H1 (cell line): ENCODE measurements around the gene RPGR. TPM values are rescaled to one million over a fixed set of nuclear protein-coding genes. Genes with fewer than 3 reads are reported as not detected.

Experiments
- CTCF ChIA-PET: fragments of 300-600 bp; sonication (Branson Sonifier 250); formaldehyde crosslinking; loops from one replicate; lab custom pipeline; 2021; ENCODE audit not compliant: partially characterized antibody; lab: Charles Lee
- POLR2A ChIA-PET: fragments of 300-600 bp; sonication (Branson Sonifier 250); formaldehyde crosslinking; loops from one replicate; lab custom pipeline; 2021; ENCODE audit warnings: inconsistent platforms; ENCODE audit not compliant: partially characterized antibody; lab: Charles Lee
- DNase-seq, 2 experiments: peaks; one replicate each; pipeline versions ENCODE4 v3.0.0 to v3.0.0-alpha.2; 2010 to 2022; ENCODE audit warnings: low spot score in 2 of 2, low read depth in 1 of 2, mixed read lengths in 1 of 2
- FAIRE-seq: peaks from 2 replicates; lab custom pipeline; 2011; peaks lifted over from hg19 to GRCh38; lab: Jason Lieb, UNC
- H2AFZ ChIP-seq: 2 replicates; pipeline ENCODE4 v1.8.1; 2012; ENCODE audit warnings: low read length, inconsistent platforms
- H2AK5ac ChIP-seq: 2 replicates; pipeline ENCODE4 v1.6.1; 2013; ENCODE audit warnings: low read depth, low read length
- H2BK120ac ChIP-seq: replicated peaks from 2 replicates; pipeline ENCODE3; 2013; ENCODE audit warnings: low read depth, low read length, inconsistent platforms
- H2BK12ac ChIP-seq: 2 replicates; pipeline ENCODE4 v1.6.1; 2013; ENCODE audit warnings: low read depth, low read length
- H2BK15ac ChIP-seq: 2 replicates; pipeline ENCODE4 v1.6.1; 2013; ENCODE audit warnings: low read length
- H2BK20ac ChIP-seq: 2 replicates; pipeline ENCODE4 v1.6.1; 2013; ENCODE audit warnings: low read length
- H2BK5ac ChIP-seq: 2 replicates; pipeline ENCODE4 v1.6.1; 2013; ENCODE audit warnings: low read depth, low read length
- H3K14ac ChIP-seq: 2 replicates; pipeline ENCODE4 v1.6.1; 2013; ENCODE audit warnings: inconsistent platforms; ENCODE audit not compliant: insufficient read length
- H3K18ac ChIP-seq: 2 replicates; pipeline ENCODE4 v1.6.1; 2013; ENCODE audit warnings: low read length; ENCODE audit errors: extremely low read depth
- H3K23ac ChIP-seq: 2 replicates; pipeline ENCODE4 v1.6.1; 2013; ENCODE audit warnings: inconsistent platforms; ENCODE audit not compliant: insufficient read length
- H3K23me2 ChIP-seq: 2 replicates; pipeline ENCODE4 v1.6.1; 2013; ENCODE audit warnings: low read depth, low read length
- H3K27ac ChIP-seq: 2 replicates; pipeline ENCODE4 v1.6.1; 2011; ENCODE audit warnings: low read depth, low read length, inconsistent platforms
- H3K27me3 ChIP-seq, 4 experiments: replicated peaks in 1 of 4; 1 replicate in 1 of 4; 2 replicates in 3 of 4; pipeline versions ENCODE4 v1.6.1 to v1.8.1; 2011 to 2013; ENCODE audit warnings: low read length in 3 of 4, mild to moderate bottlenecking in 3 of 4, inconsistent platforms in 2 of 4, mixed read lengths in 2 of 4, moderate library complexity in 1 of 4; ENCODE audit not compliant: control insufficient read depth in 3 of 4, insufficient read depth in 3 of 4; ENCODE audit errors: extremely low read depth in 1 of 4
- H3K36me3 ChIP-seq, 4 experiments: 2 replicates each; pipeline versions ENCODE4 v1.6.1 to v1.8.1; 2011 to 2013; ENCODE audit warnings: mild to moderate bottlenecking in 4 of 4, low read length in 3 of 4, moderate library complexity in 2 of 4, control low read depth in 1 of 4, inconsistent platforms in 1 of 4; ENCODE audit not compliant: insufficient read depth in 4 of 4, control insufficient read depth in 2 of 4
- H3K4ac ChIP-seq: replicated peaks from 2 replicates; pipeline ENCODE3; 2013; ENCODE audit warnings: low read length, low read depth, mixed read lengths, inconsistent platforms; ENCODE audit not compliant: insufficient read length
- H3K4me1 ChIP-seq, 4 experiments: replicated peaks in 1 of 4; 1 replicate in 1 of 4; 2 replicates in 3 of 4; pipeline versions ENCODE4 v1.6.1 to v1.8.1; 2011 to 2013; ENCODE audit warnings: low read length in 3 of 4, inconsistent platforms in 2 of 4, mixed read lengths in 1 of 4; ENCODE audit not compliant: insufficient read depth in 4 of 4, control insufficient read depth in 3 of 4
- H3K4me2 ChIP-seq, 2 experiments: 2 replicates each; pipeline versions ENCODE4 v1.6.1 to v1.8.1; 2011 to 2013; ENCODE audit warnings: low read depth in 2 of 2, low read length in 2 of 2, control low read depth in 1 of 2, inconsistent platforms in 1 of 2, mild to moderate bottlenecking in 1 of 2; ENCODE audit not compliant: insufficient read depth in 1 of 2
- H3K4me3 ChIP-seq, 4 experiments: fragments of 200-600, 300-600 bp in 1 of 4; sonication (generic), shearing (Covaris generic), sonication (Bioruptor Twin) in 1 of 4; 2 replicates each; pipeline versions ENCODE4 v1.5.1 to v1.8.1; 2011 to 2016; ENCODE audit warnings: low read length in 4 of 4, low read depth in 3 of 4, control low read depth in 2 of 4, inconsistent platforms in 2 of 4, mild to moderate bottlenecking in 2 of 4, mixed read lengths in 1 of 4, moderate library complexity in 1 of 4; ENCODE audit not compliant: insufficient read depth in 2 of 4; ENCODE audit errors: extremely low read depth in 1 of 4
- H3K56ac ChIP-seq: replicated peaks from 2 replicates; pipeline ENCODE3; 2013; ENCODE audit warnings: low read depth, mild to moderate bottlenecking, mixed read lengths, low read length, inconsistent platforms; ENCODE audit not compliant: insufficient read length
- H3K79me1 ChIP-seq: 2 replicates; pipeline ENCODE4 v1.6.1; 2013; ENCODE audit warnings: low read depth, low read length, control low read depth
- H3K79me2 ChIP-seq, 2 experiments: 2 replicates each; pipeline versions ENCODE4 v1.6.1 to v1.8.1; 2012 to 2013; ENCODE audit warnings: low read length in 2 of 2, mild to moderate bottlenecking in 2 of 2, inconsistent platforms in 1 of 2; ENCODE audit not compliant: insufficient read depth in 2 of 2, control insufficient read depth in 1 of 2
- H3K9ac ChIP-seq, 4 experiments: replicated peaks in 1 of 4; 1 replicate in 1 of 4; 2 replicates in 3 of 4; pipeline versions ENCODE4 v1.6.1 to v1.8.1; 2011 to 2013; ENCODE audit warnings: low read depth in 3 of 4, low read length in 3 of 4, control low read depth in 2 of 4, mild to moderate bottlenecking in 2 of 4, moderate library complexity in 2 of 4, inconsistent platforms in 1 of 4; ENCODE audit errors: extremely low read depth in 1 of 4
- H3K9me3 ChIP-seq, 2 experiments: 2 replicates each; pipeline versions ENCODE4 v1.6.1 to v1.8.1; 2012 to 2013; ENCODE audit warnings: mild to moderate bottlenecking in 2 of 2, moderate library complexity in 2 of 2, control low read depth in 1 of 2, inconsistent platforms in 1 of 2, low read depth in 1 of 2, low read length in 1 of 2, mixed read lengths in 1 of 2; ENCODE audit not compliant: insufficient read depth in 2 of 2
- H4K20me1 ChIP-seq, 2 experiments: replicated peaks in 1 of 2; 2 replicates each; pipeline versions ENCODE3 to v1.8.1; 2011 to 2013; ENCODE audit warnings: inconsistent platforms in 2 of 2, low read length in 2 of 2, mild to moderate bottlenecking in 1 of 2; ENCODE audit not compliant: insufficient read depth in 2 of 2, control insufficient read depth in 1 of 2
- H4K5ac ChIP-seq: 2 replicates; pipeline ENCODE4 v1.6.1; 2013; ENCODE audit warnings: low read length, low read depth, mixed read lengths, inconsistent platforms; ENCODE audit not compliant: insufficient read length
- H4K8ac ChIP-seq: 2 replicates; pipeline ENCODE4 v1.8.0; 2013; ENCODE audit warnings: mild to moderate bottlenecking, moderate library complexity, low read length, inconsistent platforms; ENCODE audit not compliant: insufficient read depth; ENCODE audit errors: extremely low read depth
- H4K91ac ChIP-seq: replicated peaks from 2 replicates; pipeline ENCODE3; 2013; ENCODE audit warnings: low read length, mixed read lengths, inconsistent platforms; ENCODE audit not compliant: insufficient read length
- CHD2 ChIP-seq: IDR thresholded peaks from 2 replicates; pipeline ENCODE4 v1.6.1; 2012; ENCODE audit warnings: low read length, improper control_type of control experiment
- CTBP2 ChIP-seq: IDR thresholded peaks from 2 replicates; pipeline ENCODE4 v1.7.0; 2011; ENCODE audit warnings: borderline replicate concordance, mild to moderate bottlenecking, moderate library complexity, mixed read lengths, low read length; ENCODE audit not compliant: insufficient read depth, insufficient read length
- EGR1 ChIP-seq: IDR thresholded peaks from 2 replicates; pipeline ENCODE4 v1.6.1; 2011; ENCODE audit warnings: low read depth, low read length, borderline replicate concordance
- FOSL1 ChIP-seq: IDR thresholded peaks from 2 replicates; pipeline ENCODE4 v1.6.1; 2011; ENCODE audit warnings: mild to moderate bottlenecking, low read depth, low read length, moderate library complexity; ENCODE audit not compliant: insufficient read depth
- GABPA ChIP-seq: IDR thresholded peaks from 2 replicates; pipeline ENCODE4 v1.6.1; 2011; ENCODE audit warnings: mild to moderate bottlenecking, low read length, moderate library complexity, borderline replicate concordance; ENCODE audit not compliant: insufficient read depth
- KDM1A ChIP-seq: fragments of 200-600, 300-600 bp; sonication (generic); IDR thresholded peaks from 2 replicates; pipeline ENCODE4 v1.7.1; 2016; ENCODE audit warnings: mild to moderate bottlenecking, low read length, borderline replicate concordance
- POLR2A ChIP-seq, 2 experiments: IDR thresholded peaks; 1 replicate in 1 of 2; 2 replicates in 1 of 2; pipeline ENCODE4 v1.6.1; 2011; ENCODE audit warnings: low read depth in 2 of 2, low read length in 2 of 2, mild to moderate bottlenecking in 2 of 2; ENCODE audit errors: control extremely low read depth in 1 of 2
- RBBP5 ChIP-seq: IDR thresholded peaks from 2 replicates; pipeline ENCODE4 v1.7.1; 2012; ENCODE audit warnings: low read depth, mild to moderate bottlenecking, inconsistent platforms, low read length, moderate library complexity, borderline replicate concordance
- RXRA ChIP-seq: IDR thresholded peaks from 2 replicates; pipeline ENCODE4 v1.6.1; 2011; ENCODE audit warnings: low read depth, mild to moderate bottlenecking, low read length, moderate library complexity; ENCODE audit not compliant: insufficient read depth
- SP2 ChIP-seq: IDR thresholded peaks from 2 replicates; pipeline ENCODE4 v1.6.1; 2012; ENCODE audit warnings: mild to moderate bottlenecking, low read length, inconsistent platforms
- WGBS, 2 experiments: shearing (Covaris generic) in 1 of 2; methylation state at CpG; one replicate each; pipeline versions ENCODE4 v1.1.6 to v1.1.7; 2013 to 2015; ENCODE audit warnings: low lambda C conversion rate in 2 of 2, mixed read lengths in 2 of 2, inconsistent platforms in 1 of 2, low coverage in 1 of 2, missing lambda C conversion rate in 1 of 2; ENCODE audit not compliant: insufficient replicate concordance in 2 of 2, insufficient coverage in 1 of 2, insufficient read length in 1 of 2; ENCODE audit errors: extremely low coverage in 1 of 2, missing lambda C conversion rate in 1 of 2; 5-methylcytosine and 5-hydroxymethylcytosine counted together
- polyA plus RNA-seq, 7 experiments: library from polyadenylated mRNA; depleted of rRNA in 3 of 7; stranded (reverse) in 5 of 7; unstranded in 2 of 7; fragments of >200 nt in 5 of 7; fragments of 200-250 nt in 2 of 7; gene quantifications; 1 replicate in 5 of 7; 2 replicates in 1 of 7; 4 replicates in 1 of 7; pipeline versions ENCODE4 v1.2.1 to v1.2.3, GENCODE V29; 2011 to 2013; ENCODE audit warnings: missing spikeins in 2 of 7, mixed read lengths in 2 of 7
- total RNA-seq: library from RNA; stranded (reverse); fragmentation: NEBNext Ultra II Directional; extraction: Animal tissue kit (Norgen Biotek cat#: 25700); gene quantifications from 2 replicates; pipeline ENCODE4 v1.2.1, GENCODE V29; 2021

The RPGR gene
- total and polyA plus RNA-seq, 2 of the 8 experiments (the other 6 are each of a cell fraction or from before 2014, with no cell fraction given), result 1.6 to 10.0 TPM

DNA sequence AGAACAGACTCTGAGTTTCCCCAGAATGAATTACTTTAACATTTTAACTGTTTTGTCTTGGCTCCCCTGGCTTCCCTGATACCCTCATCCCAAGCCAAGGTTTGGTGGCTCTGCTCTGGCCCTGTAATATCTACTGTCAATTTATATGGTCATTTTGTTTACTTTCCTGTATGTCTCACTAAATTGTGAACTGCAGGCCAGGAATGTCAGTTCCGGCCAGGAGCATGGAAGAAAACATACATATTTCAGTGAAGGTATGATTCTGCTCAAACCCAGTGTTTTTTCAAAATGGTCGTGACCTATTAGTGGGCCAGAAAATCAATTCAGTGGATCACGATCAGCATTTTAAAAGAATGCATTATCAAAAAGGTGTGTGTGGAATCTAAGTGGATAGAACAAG lies 1.2 kb downstream of the RPGR start:
- H3K79me1 ChIP-seq, result no peaks in the 10 kb centered on the region
- no peak overlapping the region for H3K27ac ChIP-seq
- no peaks in the 10 kb centered on the region for H3K23me2 ChIP-seq
- no peak for DNase-seq
- H3K23ac ChIP-seq, result no peak overlapping the region
- H2AFZ ChIP-seq, result no peak overlapping the region
- no peak overlapping the region for H2BK120ac ChIP-seq
- H3K4ac ChIP-seq, result no peak overlapping the region
- H2AK5ac ChIP-seq, result no peak overlapping the region
- peak overlapping the region; percentile 62 to 70; a peak in 3 of 4 replicates for H3K4me2 ChIP-seq
- FAIRE-seq, result no peak
- no peak overlapping the region for H3K18ac ChIP-seq
- no peak overlapping the region for H2BK12ac ChIP-seq
- H3K36me3 ChIP-seq, result no peaks in the 10 kb centered on the region
- no peak overlapping the region for H4K91ac ChIP-seq
- H4K20me1 ChIP-seq, result no peaks in the 10 kb centered on the region
- H3K27me3 ChIP-seq, result no peaks in the 10 kb centered on the region
- no peak overlapping the region for H4K5ac ChIP-seq
- WGBS, 2 experiments, result 77% methylated on average over 3 of the region's 3 CpGs; no CpG with 5 or more reads in 1 of the 2 experiments
- CTCF ChIA-PET, result interaction anchor here (1.5 to 2.1 kb wide), 4 partner anchors 18 to 134 kb away, joined by 5 to 9 read pairs (median 6); no protein-coding TSS in a partner anchor
- H3K79me2 ChIP-seq, result peaks cover 0 to 8% of the 10 kb centered on the region in 2 experiments; a peak in 1 of 4 replicates
- H3K56ac ChIP-seq, result no peak overlapping the region
- H2BK5ac ChIP-seq, result no peak overlapping the region
- POLR2A ChIA-PET, result no interaction called here
- no peak overlapping the region for H3K14ac ChIP-seq
- H3K4me1 ChIP-seq, result no peaks in the 10 kb centered on the region; a peak in 1 of 7 replicates
- H3K9ac ChIP-seq, result no peak overlapping the region; a peak in 1 of 7 replicates
- no peak overlapping the region for H2BK20ac ChIP-seq
- no peak overlapping the region for H4K8ac ChIP-seq
- H3K4me3 ChIP-seq, result peak overlapping the region; percentile 49 to 85 (median 70); a peak in 6 of 8 replicates
- no peaks in the 10 kb centered on the region for H3K9me3 ChIP-seq
- H2BK15ac ChIP-seq, result no peak overlapping the region
- no peak for TF ChIP-seq CHD2
- TF ChIP-seq CTBP2, result no peak
- no peak for TF ChIP-seq POLR2A (IDR thresholded peaks at IDR 0.05; ENCODE audit: control extremely low read depth in 1 of 2, low read depth in 2 of 2, low read length in 2 of 2)
- TF ChIP-seq KDM1A, result no peak
- TF ChIP-seq FOSL1, result no peak
- TF ChIP-seq EGR1, result no peak
- TF ChIP-seq RXRA, result no peak
- TF ChIP-seq RBBP5, result no peak
- TF ChIP-seq GABPA, result no peak
- no peak for TF ChIP-seq SP2
